Activated T-helper 17 cell treated with anti-CD3 and anti-CD28 coated beads, Interleukin-2, amount 50 U/mL, for 72 hours (primary cell): ENCODE measurements around the gene PSMA6. TPM values are rescaled to one million over a fixed set of nuclear protein-coding genes. Genes with fewer than 3 reads are reported as not detected.
"Not testable (repeated sequence)": the region's sequence is repeated elsewhere in the genome, so short reads cannot be mapped to it uniquely, and the experiment has no call there.

Experiments used
- ATAC-seq: fragments of 150-1000 bp; cut with Tn5 transposase; replicated peaks from 2 replicates; pipeline ENCODE4 v1.10.0; 2021; ENCODE audit warnings: mild to moderate bottlenecking, moderate library complexity
- H3K27ac Mint-ChIP-seq: one replicate; pipeline ENCODE4 v1.8.0; 2022; ENCODE audit warnings: mixed read lengths
- H3K27me3 Mint-ChIP-seq: one replicate; pipeline ENCODE4 v1.8.0; 2022; ENCODE audit warnings: mixed read lengths
- H3K36me3 Mint-ChIP-seq: one replicate; pipeline ENCODE4 v1.8.0; 2022; ENCODE audit warnings: low read depth, mild to moderate bottlenecking, mixed read lengths
- H3K4me1 Mint-ChIP-seq: one replicate; pipeline ENCODE4 v1.8.0; 2022; ENCODE audit warnings: mixed read lengths
- H3K4me3 Mint-ChIP-seq: one replicate; pipeline ENCODE4 v1.8.0; 2022; ENCODE audit warnings: mild to moderate bottlenecking, mixed read lengths
- H3K9me3 Mint-ChIP-seq: one replicate; pipeline ENCODE4 v1.8.0; 2022; ENCODE audit warnings: mixed read lengths
- total RNA-seq, 2 donors: library from RNA; stranded (reverse); gene quantifications; one replicate each; pipeline ENCODE4 v1.2.3, GENCODE V29; 2022

Gene PSMA6
- total RNA-seq, 2 donors from 2014 or later, result 295 to 386 TPM

DNA sequence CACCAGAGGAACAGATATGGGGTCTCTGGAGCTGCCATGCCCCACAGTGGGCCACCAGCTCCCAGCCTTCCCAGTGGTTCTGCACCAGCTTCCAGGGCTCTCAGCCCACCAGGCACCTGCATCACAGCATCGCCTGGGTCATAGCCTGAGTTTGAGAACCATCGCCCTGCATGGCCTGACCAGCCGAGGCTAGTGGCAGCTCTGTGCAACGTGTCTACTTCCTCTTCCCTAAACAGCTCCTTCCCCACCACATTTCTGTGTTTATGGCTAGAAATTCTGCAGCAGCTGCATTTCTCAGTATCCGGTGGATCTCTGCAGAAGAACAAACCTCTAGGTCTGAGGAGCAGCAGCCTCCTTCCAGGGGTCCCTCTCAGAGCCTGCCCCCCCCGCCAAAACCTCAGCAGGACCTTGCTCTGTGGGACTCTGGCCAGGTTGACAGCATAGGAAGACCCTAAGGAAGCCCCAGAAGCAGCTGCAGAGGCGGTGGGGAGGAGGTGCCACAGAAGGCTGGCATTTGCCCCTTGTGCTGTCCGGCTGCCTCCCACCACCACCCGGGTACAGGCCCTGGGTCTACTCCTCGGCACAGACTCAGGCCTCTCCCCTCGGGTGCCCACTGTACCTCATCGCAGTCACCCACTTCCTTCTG lies 47.7 kb downstream of the PSMA6 start:
- no peak overlapping the region for H3K27ac Mint-ChIP-seq
- peak; percentile 49 for ATAC-seq
- H3K27me3 Mint-ChIP-seq, result no peaks in the 10 kb centered on the region
- no peak overlapping the region for H3K4me3 Mint-ChIP-seq
- H3K9me3 Mint-ChIP-seq, result no peaks in the 10 kb centered on the region
- H3K4me1 Mint-ChIP-seq, result no peaks in the 10 kb centered on the region
- no peaks in the 10 kb centered on the region for H3K36me3 Mint-ChIP-seq

DNA sequence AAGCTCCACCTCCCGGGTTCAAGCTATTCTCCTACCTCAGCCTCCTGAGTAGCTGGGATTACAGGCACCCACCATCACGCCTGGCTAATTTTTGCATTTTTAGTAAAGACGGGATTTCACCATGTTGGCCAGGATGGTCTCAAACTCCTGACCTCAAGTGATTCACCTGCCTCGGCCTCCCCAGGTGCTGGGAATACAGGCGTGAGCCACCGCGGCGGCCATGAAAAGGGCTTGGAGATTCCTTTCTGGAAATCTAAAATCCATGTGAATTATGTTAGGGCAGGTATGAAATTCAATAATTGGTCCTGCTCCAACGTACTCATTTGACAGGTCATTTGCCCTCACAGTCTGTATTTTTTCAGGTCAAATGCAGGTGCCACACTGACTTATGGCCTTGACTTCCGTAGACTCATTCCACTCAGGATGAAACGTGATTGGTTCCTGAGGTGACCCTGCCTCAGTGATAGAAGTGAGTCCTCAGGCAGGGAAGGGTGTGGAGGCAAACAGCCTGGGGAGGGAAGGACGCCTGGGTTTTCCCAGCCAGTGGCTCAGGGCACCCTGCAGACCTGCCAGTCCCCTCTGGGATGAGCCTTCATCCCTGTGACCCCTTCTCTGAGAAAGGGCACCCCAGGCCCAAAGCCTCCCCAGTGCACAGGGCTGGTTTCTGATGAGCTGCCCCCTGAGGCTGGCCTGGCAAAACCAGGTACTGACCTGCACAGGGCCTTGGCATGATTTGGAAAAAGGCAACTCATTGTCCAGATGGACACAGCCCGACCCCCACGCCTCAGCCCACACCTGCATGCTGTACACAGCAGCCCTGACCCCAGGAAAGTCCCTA lies 48.7 kb downstream of the PSMA6 start:
- Mint-ChIP-seq H3K4me3 (no peak overlapping the region), H3K9me3 (no peaks in the 10 kb centered on the region), H3K27ac (no peak overlapping the region), H3K4me1 (no peaks in the 10 kb centered on the region), H3K36me3 (no peaks in the 10 kb centered on the region), H3K27me3 (no peaks in the 10 kb centered on the region)
- no peak for ATAC-seq

DNA sequence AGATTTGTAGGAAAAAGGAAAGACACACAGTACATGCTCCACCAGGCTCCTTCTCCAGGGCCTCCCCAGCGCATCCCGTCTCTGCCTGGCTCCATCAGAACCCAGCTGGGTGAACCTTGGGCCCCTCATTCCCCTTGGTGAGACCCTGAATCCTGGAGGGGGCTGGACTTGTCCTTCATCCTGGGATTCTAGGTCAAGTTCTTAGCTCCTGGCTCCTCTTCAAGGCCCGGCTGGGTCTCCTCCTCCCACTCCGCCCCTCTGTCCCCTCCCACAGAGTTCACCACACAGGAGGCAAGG lies 49.2 kb downstream of the PSMA6 start:
- Mint-ChIP-seq H3K27ac (no peak overlapping the region), H3K36me3 (no peaks in the 10 kb centered on the region)

DNA sequence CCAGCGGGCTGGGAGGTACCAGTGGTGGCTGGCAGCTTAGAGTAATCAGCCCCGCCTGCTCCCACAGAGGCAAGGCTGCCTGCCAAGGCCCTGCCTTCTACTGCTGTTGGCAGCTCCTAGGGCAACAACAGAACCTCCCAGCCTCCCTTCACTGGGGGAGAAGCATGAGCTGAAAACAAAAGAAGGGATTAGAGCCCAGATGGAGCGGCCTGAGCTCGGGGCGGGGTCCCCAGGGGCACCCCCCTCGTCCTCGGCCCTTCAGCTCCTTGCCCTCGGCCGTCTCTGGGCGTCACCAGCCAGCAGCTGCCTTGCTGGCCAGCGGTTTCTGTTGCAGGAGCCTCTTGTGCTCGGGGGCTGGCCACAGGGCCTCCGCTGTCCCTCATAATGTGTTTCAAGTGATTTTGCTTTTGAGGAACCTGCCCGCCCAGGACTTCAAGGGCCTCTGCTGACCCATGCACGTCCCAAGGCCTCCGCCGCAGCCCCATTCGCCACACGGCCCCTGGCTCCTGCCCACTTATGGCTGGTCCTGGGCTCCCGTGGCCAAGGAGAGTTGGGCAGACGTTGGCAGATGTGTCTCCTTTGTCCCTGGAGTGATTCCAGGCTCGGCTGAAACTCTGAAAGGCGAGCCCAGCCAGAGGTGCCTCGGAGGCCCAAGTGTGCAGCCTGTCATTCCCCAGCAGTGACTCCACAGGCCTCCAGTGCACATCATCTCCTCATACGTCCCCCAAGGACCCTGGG lies 49.7 kb downstream of the PSMA6 start:
- no peaks in the 10 kb centered on the region for H3K36me3 Mint-ChIP-seq
- ATAC-seq, result peak; percentile 62
- no peaks in the 10 kb centered on the region for H3K27me3 Mint-ChIP-seq
- no peaks in the 10 kb centered on the region for H3K9me3 Mint-ChIP-seq
- H3K27ac Mint-ChIP-seq, result peak overlapping the region; percentile 43
- H3K4me1 Mint-ChIP-seq, result no peaks in the 10 kb centered on the region
- H3K4me3 Mint-ChIP-seq, result no peak overlapping the region

More for the DNA sequence above, 49.2 kb downstream of the PSMA6 start:
- Mint-ChIP-seq H3K27me3 (no peaks in the 10 kb centered on the region), H3K4me3 (no peak overlapping the region), H3K4me1 (no peaks in the 10 kb centered on the region), H3K9me3 (no peaks in the 10 kb centered on the region)
- ATAC-seq, result no peak

DNA sequence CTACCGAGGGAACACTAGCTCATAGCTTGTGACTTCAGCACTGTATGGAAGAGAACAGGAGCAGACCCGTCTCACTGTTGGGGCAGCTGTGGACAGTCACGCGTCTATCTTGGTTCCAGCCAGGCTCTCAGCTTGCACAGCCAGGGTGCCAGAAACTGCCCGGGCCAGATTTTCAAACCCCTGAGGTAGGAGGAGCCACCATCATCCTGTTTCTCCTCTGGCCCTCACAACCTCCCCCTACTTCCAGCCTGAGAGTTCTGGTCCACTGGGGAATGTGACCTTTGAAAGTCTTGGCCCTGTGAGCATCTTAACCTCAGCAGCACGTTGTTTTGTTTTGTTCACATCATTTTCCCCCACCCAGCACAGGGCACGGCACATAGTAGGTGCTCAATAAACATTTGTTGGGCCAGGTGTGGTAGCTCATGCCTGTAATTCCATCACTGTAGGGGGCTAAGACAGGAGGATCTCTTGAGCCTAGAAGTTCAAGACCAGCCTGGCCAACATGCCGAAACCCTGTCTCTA lies 50.4 kb downstream of the PSMA6 start:
- no peaks in the 10 kb centered on the region for H3K27me3 Mint-ChIP-seq
- H3K27ac Mint-ChIP-seq, result peak overlapping the region; percentile 43
- H3K9me3 Mint-ChIP-seq, result no peaks in the 10 kb centered on the region
- no peaks in the 10 kb centered on the region for H3K4me1 Mint-ChIP-seq
- ATAC-seq, result no peak
- H3K36me3 Mint-ChIP-seq, result no peaks in the 10 kb centered on the region
- no peak overlapping the region for H3K4me3 Mint-ChIP-seq

DNA sequence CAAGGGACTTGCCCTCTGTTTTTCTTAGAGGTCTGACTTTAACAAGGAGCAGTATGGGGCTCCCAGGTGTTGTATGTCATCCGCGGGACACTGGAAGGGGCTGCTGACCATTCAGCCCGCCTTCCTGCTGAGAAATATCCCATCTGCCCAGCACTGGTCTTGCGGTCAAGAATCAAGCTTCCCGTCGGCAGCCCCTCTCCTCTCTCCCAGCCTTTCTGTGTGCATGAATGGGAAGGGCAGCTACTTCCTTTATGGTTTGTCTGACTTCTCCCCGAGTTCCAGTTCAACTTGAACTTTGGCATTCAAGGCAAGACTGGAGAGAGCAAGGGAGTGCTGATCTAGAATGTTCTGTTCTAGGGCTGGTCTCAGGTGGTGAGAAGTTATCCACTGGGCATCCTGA lies 51.5 kb downstream of the PSMA6 start:
- no peaks in the 10 kb centered on the region for H3K36me3 Mint-ChIP-seq
- H3K4me3 Mint-ChIP-seq, result no peak overlapping the region
- no peaks in the 10 kb centered on the region for H3K9me3 Mint-ChIP-seq
- peak overlapping the region; percentile 28 for H3K27ac Mint-ChIP-seq
- H3K27me3 Mint-ChIP-seq, result no peaks in the 10 kb centered on the region
- ATAC-seq, result no peak
- H3K4me1 Mint-ChIP-seq, result no peaks in the 10 kb centered on the region

DNA sequence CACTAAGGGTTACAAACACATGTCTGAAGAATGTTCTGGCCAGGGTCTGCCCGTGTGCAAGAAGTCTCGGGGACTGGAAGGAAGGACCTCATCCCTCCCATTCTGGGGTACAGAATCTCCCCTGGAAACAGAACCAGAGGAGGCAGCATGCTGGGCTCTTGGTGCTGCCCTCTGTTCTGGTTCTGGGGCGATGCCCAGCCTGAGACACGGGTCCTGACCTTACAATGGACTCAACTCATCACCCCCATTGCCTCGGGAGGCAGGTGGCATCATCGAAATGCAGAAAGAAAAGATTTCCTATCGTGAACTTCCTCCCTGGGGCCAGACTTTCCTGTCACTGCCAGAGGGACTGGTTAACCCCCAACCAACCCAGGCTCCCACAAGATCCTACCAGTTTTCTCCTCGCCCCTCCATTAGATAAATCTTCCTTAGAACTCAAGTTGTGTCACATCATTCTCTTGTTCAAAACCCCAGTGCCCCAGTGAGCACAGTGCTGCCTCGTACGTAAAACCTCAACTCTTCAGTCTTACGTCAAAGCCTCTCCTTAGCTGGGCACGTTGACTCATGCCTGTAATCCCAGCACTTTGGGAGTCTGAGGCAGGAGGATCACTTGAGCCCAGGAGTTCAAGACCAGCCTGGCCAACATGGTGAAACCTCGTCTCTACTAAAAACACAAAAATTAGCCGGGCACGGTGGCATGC lies 52.1 kb downstream of the PSMA6 start:
- no peaks in the 10 kb centered on the region for H3K27me3 Mint-ChIP-seq
- H3K4me3 Mint-ChIP-seq, result no peak overlapping the region
- no peaks in the 10 kb centered on the region for H3K36me3 Mint-ChIP-seq
- H3K27ac Mint-ChIP-seq, result peak overlapping the region; percentile 28
- H3K4me1 Mint-ChIP-seq, result no peaks in the 10 kb centered on the region
- peak; percentile 43 for ATAC-seq
- H3K9me3 Mint-ChIP-seq, result no peaks in the 10 kb centered on the region

DNA sequence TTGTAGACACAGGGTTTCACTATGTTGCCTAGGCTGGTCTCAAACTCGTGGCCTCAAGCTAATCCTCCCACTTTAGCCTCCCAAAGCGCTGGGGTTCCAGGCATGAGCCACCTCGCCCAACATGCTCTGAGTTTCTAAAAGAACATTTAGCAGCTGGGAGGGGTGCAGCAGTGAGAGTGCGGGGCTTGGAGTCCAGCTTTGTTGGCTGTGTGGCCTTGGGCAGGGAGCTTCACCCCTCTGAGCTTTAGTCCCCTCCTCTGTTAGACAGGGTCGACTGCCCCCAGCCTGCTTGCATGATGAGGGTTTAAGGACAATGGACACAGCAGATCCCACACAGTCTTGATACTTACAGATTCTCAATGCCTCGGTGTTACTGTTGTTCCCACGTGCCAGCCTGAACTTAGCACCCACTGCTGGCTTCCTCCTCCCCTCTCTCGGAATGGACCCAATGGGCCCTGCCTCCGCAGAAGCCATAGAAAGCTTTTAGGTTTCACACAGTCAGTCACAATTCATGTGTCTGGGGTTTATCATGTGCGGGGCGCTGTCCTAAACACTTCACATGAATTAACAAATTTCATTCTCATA lies 54.6 kb downstream of the PSMA6 start:
- ATAC-seq, result no peak
- Mint-ChIP-seq H3K27ac (no peak overlapping the region), H3K36me3 (no peaks in the 10 kb centered on the region), H3K4me3 (no peak overlapping the region), H3K27me3 (no peaks in the 10 kb centered on the region), H3K9me3 (no peaks in the 10 kb centered on the region), H3K4me1 (no peaks in the 10 kb centered on the region)

DNA sequence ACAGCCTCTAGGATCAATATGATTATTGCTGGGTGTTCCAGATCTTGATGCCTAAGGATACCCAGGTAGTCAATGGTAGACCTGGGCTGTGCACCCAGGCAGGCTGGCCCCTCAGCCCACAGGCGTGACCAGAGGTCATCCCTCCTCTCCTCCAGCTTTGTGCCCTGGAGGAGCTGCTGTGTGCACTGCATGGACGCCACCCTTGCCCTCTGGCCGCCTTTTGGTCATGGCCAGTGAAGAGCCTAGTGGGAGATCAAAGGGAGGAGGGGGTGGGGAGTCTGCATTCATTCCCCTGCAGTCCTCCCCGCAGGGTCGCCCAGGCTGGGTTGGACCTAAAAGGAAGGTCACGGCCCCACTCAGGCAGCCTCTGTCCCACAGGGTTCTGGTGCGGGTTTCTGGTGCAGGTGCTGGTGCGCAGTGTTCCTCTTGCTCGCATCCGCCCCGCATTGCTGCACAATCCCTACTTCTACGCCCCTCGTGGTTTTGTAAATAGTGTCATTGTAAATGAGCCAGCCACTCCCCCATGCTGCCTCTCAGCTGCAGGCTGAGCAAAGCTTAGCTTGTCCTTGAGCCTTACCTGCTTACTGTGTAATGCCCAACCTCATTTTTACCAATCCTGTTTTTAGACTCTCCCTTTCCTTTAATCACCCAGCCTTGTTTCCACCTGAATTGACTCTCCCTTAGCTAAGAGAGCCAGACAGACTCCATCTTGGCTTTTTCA lies 55.3 kb downstream of the PSMA6 start:
- no peaks in the 10 kb centered on the region for H3K27me3 Mint-ChIP-seq
- H3K9me3 Mint-ChIP-seq, result no peaks in the 10 kb centered on the region
- ATAC-seq, result no peak
- no peak overlapping the region for H3K27ac Mint-ChIP-seq
- H3K36me3 Mint-ChIP-seq, result no peaks in the 10 kb centered on the region
- no peaks in the 10 kb centered on the region for H3K4me1 Mint-ChIP-seq
- H3K4me3 Mint-ChIP-seq, result no peak overlapping the region

DNA sequence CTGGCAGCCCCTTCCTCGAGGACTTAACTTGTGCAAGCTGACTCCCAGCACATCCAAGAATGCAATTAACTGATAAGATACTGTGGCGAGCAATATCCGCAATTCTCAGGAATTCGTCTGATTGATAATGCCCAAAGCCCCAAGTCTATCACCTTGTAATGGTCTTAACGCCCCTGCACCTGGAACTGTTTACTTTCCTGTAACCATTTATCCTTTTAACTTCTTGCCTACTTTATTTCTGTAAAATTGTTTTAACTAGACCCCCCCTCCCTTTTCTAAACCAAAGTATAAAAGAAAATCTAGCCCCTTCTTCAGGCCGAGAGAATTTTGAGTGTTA lies 55.8 kb downstream of the PSMA6 start:
- not testable (repeated sequence) for H3K36me3 Mint-ChIP-seq, H3K27me3 Mint-ChIP-seq, ATAC-seq, H3K4me3 Mint-ChIP-seq, H3K9me3 Mint-ChIP-seq, H3K4me1 Mint-ChIP-seq, H3K27ac Mint-ChIP-seq

DNA sequence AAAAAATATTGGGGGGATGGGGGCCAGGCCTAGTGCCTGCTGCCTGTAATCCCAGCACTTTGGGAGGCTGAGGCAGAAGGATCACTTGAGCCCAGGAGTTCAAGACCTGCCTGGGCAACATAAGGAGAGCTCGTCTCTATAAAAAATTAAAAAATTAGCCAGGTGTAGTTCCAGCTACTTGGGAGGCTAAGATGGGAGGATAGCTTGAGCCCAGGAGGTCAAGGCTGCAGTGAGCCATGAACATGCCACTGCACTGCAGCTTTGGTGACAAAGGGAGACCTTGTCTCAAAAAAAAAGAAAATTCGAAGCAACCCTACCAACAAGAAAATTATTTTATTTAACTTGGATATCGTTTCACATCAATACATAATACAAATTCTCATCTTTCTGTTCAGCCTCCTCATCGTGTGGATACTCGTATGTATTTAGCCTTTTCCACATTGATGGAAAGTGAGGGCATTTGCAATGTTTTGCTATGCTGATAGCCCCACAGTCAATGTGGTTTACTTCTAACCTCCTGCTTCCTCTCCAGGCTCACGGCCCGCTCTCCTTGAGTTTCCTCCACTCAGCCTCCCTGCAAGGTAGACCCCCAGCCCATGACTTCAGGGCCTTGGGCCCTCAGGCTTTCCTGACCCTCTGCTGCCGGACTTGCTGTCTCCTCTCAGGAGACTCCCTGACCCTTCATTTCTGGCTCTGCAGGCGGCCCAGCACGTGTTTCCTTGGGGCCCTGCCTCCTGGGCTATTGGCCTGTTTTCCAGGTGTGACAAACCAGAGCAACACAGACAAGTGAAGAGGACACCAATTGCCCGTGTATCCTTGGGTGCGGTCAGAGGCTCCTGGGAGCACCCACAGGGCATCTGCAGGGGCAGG lies 57.5 kb downstream of the PSMA6 start:
- Mint-ChIP-seq H3K27ac (no peak overlapping the region), H3K9me3 (no peaks in the 10 kb centered on the region), H3K27me3 (no peaks in the 10 kb centered on the region), H3K36me3 (no peaks in the 10 kb centered on the region), H3K4me1 (no peaks in the 10 kb centered on the region), H3K4me3 (no peak overlapping the region)
- no peak for ATAC-seq

DNA sequence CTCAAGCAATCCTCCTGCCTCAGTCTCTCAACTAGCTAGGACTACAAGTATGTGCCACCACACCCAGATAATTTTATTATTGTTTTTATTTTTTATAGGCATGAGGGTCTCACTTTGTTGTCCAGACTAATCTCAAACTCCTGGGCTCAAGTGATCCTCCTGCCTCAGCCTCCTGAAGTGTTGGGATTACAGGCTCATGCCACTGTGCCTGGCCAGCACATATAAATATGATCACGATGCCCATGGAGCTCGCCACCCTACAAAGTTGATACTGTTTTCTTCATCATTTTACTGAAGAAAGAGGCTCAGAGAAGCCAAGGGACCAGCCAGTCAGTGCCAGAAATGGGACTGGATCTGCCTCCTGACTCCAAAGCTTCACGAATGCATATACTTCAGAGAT lies 59.3 kb downstream of the PSMA6 start:
- Mint-ChIP-seq H3K9me3 (no peaks in the 10 kb centered on the region), H3K4me3 (no peak overlapping the region), H3K4me1 (peaks cover 9% of the 10 kb centered on the region), H3K27me3 (no peaks in the 10 kb centered on the region), H3K36me3 (no peaks in the 10 kb centered on the region), H3K27ac (no peak overlapping the region)
- ATAC-seq, result no peak

DNA sequence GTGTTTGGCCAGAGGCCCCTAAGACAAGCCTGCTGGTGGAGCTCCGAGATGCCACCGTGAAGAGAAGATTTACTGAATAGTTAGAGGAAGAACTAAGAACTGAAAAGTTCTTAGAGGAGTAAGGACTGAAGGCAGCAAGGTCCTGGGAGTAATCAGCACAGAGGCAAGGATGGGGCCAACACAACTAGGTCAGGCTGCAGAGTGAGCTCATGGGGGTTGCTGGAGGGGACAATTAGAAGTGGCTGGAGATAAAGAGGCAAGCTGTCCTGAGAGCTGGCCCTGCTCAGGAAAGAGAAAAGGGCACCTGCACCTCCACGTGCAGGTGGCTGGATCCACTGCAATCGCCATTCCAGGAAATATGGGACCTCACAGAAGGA lies 59.7 kb downstream of the PSMA6 start:
- H3K4me3 Mint-ChIP-seq, result no peak overlapping the region
- no peak for ATAC-seq
- no peaks in the 10 kb centered on the region for H3K27me3 Mint-ChIP-seq
- H3K9me3 Mint-ChIP-seq, result no peaks in the 10 kb centered on the region
- no peak overlapping the region for H3K27ac Mint-ChIP-seq
- no peaks in the 10 kb centered on the region for H3K36me3 Mint-ChIP-seq
- H3K4me1 Mint-ChIP-seq, result peaks cover 12% of the 10 kb centered on the region
